Astrocyte (in vitro differentiated cells and primary cell): ENCODE results near the gene GIMAP1. TPM values are rescaled to one million over a fixed set of nuclear protein-coding genes. Genes with fewer than 3 reads are reported as not detected.

Experiments
- DNase-seq: peaks from one replicate; pipeline ENCODE4 v3.0.0-alpha.2; 2010; ENCODE audit warnings: low read depth
- FAIRE-seq: peaks from 2 replicates; lab custom pipeline; 2011; peaks lifted over from hg19 to GRCh38; lab: Jason Lieb, UNC
- H2AFZ ChIP-seq: 2 replicates; pipeline ENCODE4 v1.6.0; 2012; ENCODE audit warnings: low read depth, low read length, inconsistent platforms
- H3K27ac ChIP-seq: 2 replicates; pipeline ENCODE4 v1.5.1; 2011; ENCODE audit warnings: low read depth, low read length, inconsistent platforms
- H3K27me3 ChIP-seq: 2 replicates; pipeline ENCODE4 v1.6.0; 2011; ENCODE audit warnings: low read length, inconsistent platforms; ENCODE audit not compliant: insufficient read depth
- H3K36me3 ChIP-seq: 2 replicates; pipeline ENCODE4 v1.5.1; 2011; ENCODE audit warnings: low read length, inconsistent platforms; ENCODE audit not compliant: insufficient read depth
- H3K4me1 ChIP-seq: 2 replicates; pipeline ENCODE4 v1.5.1; 2011; ENCODE audit warnings: low read length, inconsistent platforms; ENCODE audit not compliant: insufficient read depth
- H3K4me2 ChIP-seq: 2 replicates; pipeline ENCODE4 v1.6.0; 2012; ENCODE audit warnings: low read length, inconsistent platforms
- H3K4me3 ChIP-seq: 2 replicates; pipeline ENCODE4 v1.5.1; 2011; ENCODE audit warnings: low read depth, mild to moderate bottlenecking, low read length, inconsistent platforms; ENCODE audit not compliant: insufficient read depth
- H3K79me2 ChIP-seq: 2 replicates; pipeline ENCODE4 v1.6.0; 2012; ENCODE audit warnings: mild to moderate bottlenecking, low read length, inconsistent platforms; ENCODE audit not compliant: insufficient read depth
- H3K9ac ChIP-seq: 2 replicates; pipeline ENCODE4 v1.6.0; 2012; ENCODE audit warnings: mild to moderate bottlenecking, low read length, inconsistent platforms
- H3K9me3 ChIP-seq: 2 replicates; pipeline ENCODE4 v1.5.1; 2012; ENCODE audit warnings: low read depth, mild to moderate bottlenecking, low read length, inconsistent platforms; ENCODE audit not compliant: insufficient read depth
- H4K20me1 ChIP-seq: 2 replicates; pipeline ENCODE4 v1.6.0; 2012; ENCODE audit warnings: low read length, inconsistent platforms; ENCODE audit not compliant: insufficient read depth
- H3K27ac Mint-ChIP-seq: one replicate; pipeline ENCODE4 v1.8.0; 2021; ENCODE audit warnings: mild to moderate bottlenecking, mixed read lengths; ENCODE audit not compliant: unreplicated experiment
- H3K27me3 Mint-ChIP-seq: one replicate; pipeline ENCODE4 v1.8.0; 2021; ENCODE audit warnings: low read depth, mixed read lengths; ENCODE audit not compliant: unreplicated experiment
- H3K36me3 Mint-ChIP-seq: one replicate; pipeline ENCODE4 v1.8.0; 2021; ENCODE audit warnings: low read depth, mixed read lengths; ENCODE audit not compliant: unreplicated experiment
- H3K4me1 Mint-ChIP-seq: one replicate; pipeline ENCODE4 v1.8.0; 2021; ENCODE audit warnings: low read depth, mixed read lengths; ENCODE audit not compliant: unreplicated experiment
- H3K4me3 Mint-ChIP-seq: one replicate; pipeline ENCODE4 v1.8.0; 2021; ENCODE audit warnings: mild to moderate bottlenecking, moderate library complexity, mixed read lengths; ENCODE audit not compliant: unreplicated experiment
- H3K9me3 Mint-ChIP-seq: one replicate; pipeline ENCODE4 v1.8.0; 2021; ENCODE audit warnings: mild to moderate bottlenecking, mixed read lengths; ENCODE audit not compliant: unreplicated experiment
- CTCF ChIP-seq: IDR thresholded peaks from 2 replicates; pipeline ENCODE4 v1.5.1; 2011; ENCODE audit warnings: low read depth, mild to moderate bottlenecking, inconsistent platforms, low read length, moderate library complexity; ENCODE audit not compliant: insufficient read depth
- EZH2 ChIP-seq: IDR thresholded peaks from 2 replicates; pipeline ENCODE4 v1.6.1; 2012; ENCODE audit warnings: mild to moderate bottlenecking, low read length, inconsistent platforms; ENCODE audit not compliant: insufficient read depth
- total RNA-seq: library from RNA; stranded (reverse); gene quantifications from 2 replicates; pipeline ENCODE4 v1.2.1, GENCODE V29; 2021

The GIMAP1 gene
- total RNA-seq, 1 donor from 2014 or later = not detected

DNA sequence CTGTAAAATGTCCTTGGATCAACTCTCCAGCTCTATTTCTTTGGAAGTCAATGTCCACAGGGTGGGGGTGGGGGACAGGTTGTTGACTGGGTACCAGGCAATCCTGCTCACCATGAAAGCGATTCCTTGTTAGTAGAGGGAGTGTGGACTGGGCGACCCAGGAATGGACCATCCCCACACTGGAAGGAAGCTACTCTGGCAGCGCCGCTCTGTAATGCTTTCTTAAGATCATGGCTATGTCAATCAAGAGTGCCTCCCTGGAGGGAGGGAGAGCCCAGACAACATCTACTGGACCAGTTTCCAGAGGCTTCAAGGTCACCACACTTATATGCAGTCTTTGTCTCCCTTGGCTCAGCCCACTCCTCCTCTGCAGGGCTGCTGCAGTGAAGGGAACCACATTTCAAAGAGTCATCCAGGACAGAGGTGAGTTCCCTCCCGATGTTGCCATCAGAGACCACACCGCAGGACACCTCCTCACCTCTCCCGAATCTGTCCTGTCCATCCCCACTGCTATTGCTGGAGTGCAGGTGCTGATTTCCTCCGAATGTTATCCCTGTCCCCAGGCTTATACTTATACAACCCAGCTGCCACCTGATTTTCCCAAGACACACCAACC lies 27.7 kb downstream of the GIMAP1 start:
- TF ChIP-seq EZH2 = no peak
- TF ChIP-seq CTCF = no peak
- Histone ChIP-seq H3K79me2 (no peaks in the 10 kb centered on the region), H2AFZ (no peak overlapping the region), H3K4me3 (no peak overlapping the region), H3K4me1 (no peaks in the 10 kb centered on the region), H3K9ac (no peak overlapping the region), H3K36me3 (no peaks in the 10 kb centered on the region), H3K27me3 (no peaks in the 10 kb centered on the region), H3K4me2 (no peak overlapping the region), H3K9me3 (no peaks in the 10 kb centered on the region), H3K27ac (no peak overlapping the region), H4K20me1 (no peaks in the 10 kb centered on the region)
- Mint-ChIP-seq H3K27me3 (peaks cover 81% of the 10 kb centered on the region), H3K9me3 (peaks cover 6% of the 10 kb centered on the region), H3K4me1 (no peaks in the 10 kb centered on the region), H3K4me3 (no peak overlapping the region), H3K36me3 (peaks cover 1% of the 10 kb centered on the region), H3K27ac (no peak overlapping the region)
- DNase-seq (no peak), FAIRE-seq (no peak)

- Histone ChIP-seq H3K4me3 (no peak overlapping the region), H3K79me2 (no peaks in the 10 kb centered on the region), H3K9ac (no peak overlapping the region), H3K9me3 (no peaks in the 10 kb centered on the region), H3K27me3 (no peaks in the 10 kb centered on the region), H3K4me1 (no peaks in the 10 kb centered on the region), H4K20me1 (no peaks in the 10 kb centered on the region), H2AFZ (no peak overlapping the region), H3K36me3 (no peaks in the 10 kb centered on the region), H3K4me2 (no peak overlapping the region), H3K27ac (no peak overlapping the region)
- no peak for DNase-seq
- Mint-ChIP-seq H3K36me3 (peaks cover 1% of the 10 kb centered on the region), H3K27ac (no peak overlapping the region), H3K4me3 (no peak overlapping the region), H3K9me3 (peaks cover 6% of the 10 kb centered on the region), H3K4me1 (no peaks in the 10 kb centered on the region), H3K27me3 (peaks cover 80% of the 10 kb centered on the region)
- no peak for FAIRE-seq
- TF ChIP-seq CTCF = no peak
- no peak for TF ChIP-seq EZH2
Measured at GRCh38 chr7:150745086-150745485, 28.7 kb downstream of the GIMAP1 start.

DNA sequence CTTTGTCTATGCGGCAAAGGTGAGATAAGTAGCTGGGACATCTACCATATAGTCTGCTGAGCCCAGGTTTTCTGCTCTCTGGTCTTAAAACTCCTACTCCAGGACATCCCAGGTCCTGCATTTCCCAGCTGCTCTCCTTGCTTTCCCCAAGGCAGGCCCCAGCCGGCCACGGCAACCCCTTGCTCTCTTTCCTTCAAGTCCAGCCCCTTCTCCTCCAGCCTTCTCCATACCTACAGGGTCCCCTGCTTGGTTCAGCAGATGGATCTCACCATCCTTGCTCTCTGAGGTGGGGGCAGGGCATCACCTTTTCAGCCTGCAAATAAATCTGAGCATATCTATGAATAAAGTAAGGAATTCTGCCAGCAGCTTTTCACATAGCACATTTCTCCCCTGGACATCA lies 29.5 kb downstream of the GIMAP1 start:
- Histone ChIP-seq H3K79me2 (no peaks in the 10 kb centered on the region), H3K4me1 (no peaks in the 10 kb centered on the region), H3K9me3 (no peaks in the 10 kb centered on the region), H4K20me1 (no peaks in the 10 kb centered on the region), H3K27ac (no peak overlapping the region), H3K4me2 (no peak overlapping the region), H3K27me3 (no peaks in the 10 kb centered on the region), H2AFZ (no peak overlapping the region), H3K36me3 (no peaks in the 10 kb centered on the region), H3K9ac (no peak overlapping the region), H3K4me3 (no peak overlapping the region)
- FAIRE-seq (no peak), DNase-seq (no peak)
- no peak for TF ChIP-seq CTCF
- no peak for TF ChIP-seq EZH2
- Mint-ChIP-seq H3K36me3 (peaks cover 1% of the 10 kb centered on the region), H3K27me3 (peaks cover 72% of the 10 kb centered on the region), H3K9me3 (peaks cover 6% of the 10 kb centered on the region), H3K27ac (no peak overlapping the region), H3K4me3 (no peak overlapping the region), H3K4me1 (no peaks in the 10 kb centered on the region)
